NCI-H510A (cell line): ENCODE measurements around the gene KCNF1.

Experiments
- DNase-seq: peaks from one replicate; lab custom pipeline; 2025; lab: John Stamatoyannopoulos, UW

KCNF1 gene

DNA sequence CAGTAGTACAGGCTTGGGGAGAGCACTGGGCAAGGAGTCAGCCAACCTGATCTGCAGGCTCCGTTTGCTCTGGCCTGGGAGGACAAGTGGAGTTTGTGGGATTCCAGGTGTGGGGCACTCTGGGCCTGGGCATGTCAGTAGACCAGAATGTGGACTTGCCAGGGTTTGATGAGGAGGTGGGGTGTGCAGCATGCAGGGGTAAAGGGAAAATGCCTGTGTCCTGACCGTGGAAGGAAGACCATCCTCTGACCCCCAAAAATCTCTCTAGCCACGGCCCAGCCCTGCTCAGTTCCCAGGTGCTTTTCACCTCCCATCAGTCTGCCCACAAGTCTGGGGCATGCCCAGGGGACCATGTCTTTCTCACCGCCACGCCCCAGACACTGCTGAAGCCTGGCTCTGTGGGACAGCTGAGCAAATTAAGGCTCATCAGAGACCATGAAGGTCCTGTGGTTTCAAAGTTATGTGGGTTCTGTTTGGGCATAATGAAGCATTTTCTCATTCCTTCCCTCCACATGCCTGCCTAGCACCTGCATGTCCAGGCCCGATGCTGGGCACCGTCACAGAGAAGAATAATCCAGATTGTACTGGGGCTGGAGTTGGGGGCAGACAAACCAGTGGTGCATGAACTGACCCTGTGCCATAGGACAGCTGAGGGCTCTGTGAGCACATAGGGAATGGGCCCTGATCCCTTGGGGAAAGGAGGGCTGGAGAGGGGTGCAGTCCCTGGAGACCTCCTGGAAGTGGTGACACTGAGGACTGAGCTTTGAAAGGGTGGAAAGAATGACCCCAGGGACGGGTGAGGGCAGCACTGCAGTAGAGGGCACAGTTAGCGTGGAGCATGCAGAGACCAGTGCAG, 6.5 kb upstream of the KCNF1 start:
- DNase-seq: no peak

DNA sequence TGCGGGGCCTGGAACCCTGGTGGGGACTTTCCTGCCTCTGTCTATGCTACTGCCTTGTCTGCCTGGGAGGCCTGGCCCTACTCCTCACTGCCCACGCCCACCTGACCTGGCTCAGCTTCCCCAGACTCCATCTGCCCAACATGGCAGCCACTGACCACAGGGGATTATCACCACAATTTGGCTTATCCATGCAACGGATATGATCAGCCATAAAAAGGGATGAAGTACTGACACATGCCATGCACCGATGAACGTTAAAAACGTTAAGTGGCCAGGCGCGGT, 5.9 kb upstream of the KCNF1 start:
- DNase-seq: no peak

- DNase-seq: peak; percentile 48
These were observed 4.7 kb upstream of the KCNF1 start for GRCh38 chr2:10906926-10907625.

GRCh38 chr2:10908195-10908594, 3.5 kb upstream of the KCNF1 start:
- no peak for DNase-seq

GRCh38 chr2:10909050-10909995, 2.4 kb upstream of the KCNF1 start:
- DNase-seq: no peak

DNA sequence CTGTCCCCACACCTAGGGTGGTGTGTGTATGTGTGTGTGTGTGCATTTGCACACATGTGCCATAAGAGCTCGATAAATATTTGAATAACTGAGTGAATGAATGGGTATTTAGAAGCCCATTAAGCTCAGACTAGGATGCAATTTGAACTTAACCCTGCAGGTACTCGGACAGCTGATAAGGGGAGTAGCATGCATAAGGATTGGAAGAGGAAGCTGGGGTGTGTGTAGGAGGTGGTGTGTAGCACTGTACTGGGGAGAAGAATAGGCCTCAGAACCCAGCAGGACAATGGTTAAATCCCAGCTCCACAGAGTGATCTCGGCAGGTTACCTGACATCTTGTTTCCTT, 1.8 kb upstream of the KCNF1 start:
- no peak for DNase-seq

DNA sequence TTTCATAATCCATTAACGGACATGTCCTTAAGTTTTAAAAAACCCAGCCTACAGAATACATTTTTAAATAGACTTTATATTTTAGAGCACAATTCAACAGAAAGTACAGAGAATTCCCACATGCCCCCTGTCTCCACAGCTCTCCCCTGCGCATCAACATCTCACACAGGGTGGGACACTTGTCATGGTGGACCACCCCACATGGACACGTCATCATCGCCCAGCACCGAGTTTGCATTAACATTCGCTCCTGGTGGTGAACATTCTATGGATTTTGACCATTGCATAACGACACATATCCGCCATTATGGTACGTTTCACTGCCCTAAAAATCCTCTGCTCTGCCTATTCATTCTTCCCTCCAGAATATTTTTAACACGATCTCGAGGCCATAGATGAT, 1.1 kb upstream of the KCNF1 start:
- no peak for DNase-seq

DNA sequence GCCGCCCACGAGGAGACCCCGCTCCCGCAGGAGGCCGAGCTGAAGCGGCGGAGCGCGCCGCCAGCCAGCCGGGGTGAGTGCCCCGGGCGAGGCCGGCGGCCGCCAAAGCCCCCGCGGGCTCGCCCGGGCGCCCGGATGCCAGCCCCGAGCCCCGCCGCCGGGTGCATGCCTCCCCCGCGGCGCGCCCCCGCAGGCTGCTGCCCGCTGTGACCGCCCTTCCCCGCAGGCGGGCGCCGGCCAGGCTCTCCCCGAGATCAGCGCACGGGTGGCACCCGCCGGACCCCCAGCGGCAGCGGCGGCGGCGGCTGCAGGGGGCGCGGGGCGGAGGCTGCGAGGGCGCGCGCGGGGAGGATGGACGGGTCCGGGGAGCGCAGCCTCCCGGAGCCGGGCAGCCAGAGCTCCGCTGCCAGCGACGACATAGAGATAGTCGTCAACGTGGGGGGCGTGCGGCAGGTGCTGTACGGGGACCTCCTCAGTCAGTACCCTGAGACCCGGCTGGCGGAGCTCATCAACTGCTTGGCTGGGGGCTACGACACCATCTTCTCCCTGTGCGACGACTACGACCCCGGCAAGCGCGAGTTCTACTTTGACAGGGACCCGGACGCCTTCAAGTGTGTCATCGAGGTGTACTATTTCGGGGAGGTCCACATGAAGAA, 470 bp downstream of the KCNF1 start:
- DNase-seq: no peak

DNA sequence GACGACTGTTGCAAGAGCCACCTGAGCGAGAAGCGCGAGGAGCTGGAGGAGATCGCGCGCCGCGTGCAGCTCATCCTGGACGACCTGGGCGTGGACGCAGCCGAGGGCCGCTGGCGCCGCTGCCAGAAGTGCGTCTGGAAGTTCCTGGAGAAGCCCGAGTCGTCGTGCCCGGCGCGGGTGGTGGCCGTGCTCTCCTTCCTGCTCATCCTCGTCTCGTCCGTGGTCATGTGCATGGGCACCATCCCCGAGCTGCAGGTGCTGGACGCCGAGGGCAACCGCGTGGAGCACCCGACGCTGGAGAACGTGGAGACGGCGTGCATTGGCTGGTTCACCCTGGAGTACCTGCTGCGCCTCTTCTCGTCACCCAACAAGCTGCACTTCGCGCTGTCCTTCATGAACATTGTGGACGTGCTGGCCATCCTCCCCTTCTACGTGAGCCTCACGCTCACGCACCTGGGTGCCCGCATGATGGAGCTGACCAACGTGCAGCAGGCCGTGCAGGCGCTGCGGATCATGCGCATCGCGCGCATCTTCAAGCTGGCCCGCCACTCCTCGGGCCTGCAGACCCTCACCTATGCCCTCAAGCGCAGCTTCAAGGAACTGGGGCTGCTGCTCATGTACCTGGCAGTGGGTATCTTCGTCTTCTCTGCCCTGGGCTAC, 1.2 kb downstream of the KCNF1 start:
- no peak for DNase-seq

DNA sequence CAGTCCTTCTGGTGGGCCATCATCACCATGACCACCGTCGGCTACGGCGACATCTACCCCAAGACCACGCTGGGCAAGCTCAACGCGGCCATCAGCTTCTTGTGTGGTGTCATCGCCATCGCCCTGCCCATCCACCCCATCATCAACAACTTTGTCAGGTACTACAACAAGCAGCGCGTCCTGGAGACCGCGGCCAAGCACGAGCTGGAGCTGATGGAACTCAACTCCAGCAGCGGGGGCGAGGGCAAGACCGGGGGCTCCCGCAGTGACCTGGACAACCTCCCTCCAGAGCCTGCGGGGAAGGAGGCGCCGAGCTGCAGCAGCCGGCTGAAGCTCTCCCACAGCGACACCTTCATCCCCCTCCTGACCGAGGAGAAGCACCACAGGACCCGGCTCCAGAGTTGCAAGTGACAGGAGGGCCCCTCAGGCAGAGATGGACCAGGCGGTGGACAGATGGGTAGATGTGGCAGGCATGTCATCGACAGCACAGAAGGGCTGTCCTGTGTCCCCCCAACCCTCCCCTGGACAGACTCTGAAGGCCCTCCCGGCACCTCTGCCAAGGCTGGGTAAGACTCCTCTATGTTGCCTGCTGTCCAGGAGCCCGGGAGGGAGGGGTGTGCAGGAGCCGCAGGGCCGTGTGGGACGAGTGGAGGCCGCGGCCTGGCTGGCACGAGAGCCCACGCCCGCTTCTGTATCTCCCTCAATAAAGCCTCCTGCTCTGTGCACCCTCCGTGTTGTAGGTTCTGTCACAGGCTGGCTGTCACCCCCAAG, 2.0 kb downstream of the KCNF1 start:
- no peak for DNase-seq

- peak; percentile 42 for DNase-seq
These were observed 2.5 kb downstream of the KCNF1 start for GRCh38 chr2:10914272-10914693.

DNA sequence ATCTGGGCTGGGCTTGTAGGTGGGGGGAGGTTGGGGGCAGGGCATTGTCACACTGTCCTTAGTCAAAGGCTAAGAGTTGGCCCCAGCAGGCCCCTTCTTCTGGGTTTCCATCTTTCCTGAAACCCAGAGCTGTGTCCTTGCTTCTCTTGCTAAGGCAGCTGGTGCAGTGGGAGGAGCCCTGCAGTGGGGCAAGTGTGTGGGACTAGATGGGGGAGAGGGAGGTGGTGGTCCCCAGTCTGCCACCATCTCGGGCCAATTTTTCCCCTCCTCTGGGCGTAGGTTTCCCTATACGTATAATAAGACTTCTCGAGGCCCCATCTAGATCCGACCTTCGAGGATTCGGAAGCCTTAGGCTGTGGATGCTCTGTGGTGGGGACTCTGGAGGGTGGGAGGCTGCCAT, 3.5 kb downstream of the KCNF1 start:
- no peak for DNase-seq

DNA sequence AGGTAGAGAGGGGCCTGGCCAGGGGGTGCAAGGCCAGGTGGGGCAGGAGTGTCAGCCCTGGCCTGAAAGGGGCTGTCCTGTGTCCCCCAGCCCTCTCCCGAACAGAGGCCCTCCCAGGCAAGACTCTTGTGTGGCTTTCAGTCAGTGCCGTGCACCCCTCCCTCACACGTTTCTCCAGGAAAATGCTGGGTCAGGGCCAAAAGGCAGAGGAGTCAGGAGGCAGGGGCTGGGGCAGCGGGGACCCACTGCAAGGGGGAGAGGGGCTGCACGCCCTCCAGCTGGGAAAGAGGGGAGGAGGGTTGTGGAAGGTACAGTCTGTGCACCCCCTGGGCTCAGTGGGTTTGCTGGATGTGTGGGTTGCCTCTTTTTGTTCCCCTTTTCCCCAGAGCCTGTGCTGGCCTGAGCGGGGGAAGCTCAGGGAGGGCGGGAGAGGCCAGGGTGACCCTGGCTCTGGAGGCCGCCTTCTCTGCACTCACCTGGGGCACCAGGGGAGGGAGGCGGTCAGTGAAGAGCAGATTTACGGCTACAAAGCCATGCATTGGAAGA, 4.1 kb downstream of the KCNF1 start:
- DNase-seq: no peak

- DNase-seq: no peak
These were observed 5.2 kb downstream of the KCNF1 start for GRCh38 chr2:10916953-10917352.

DNA sequence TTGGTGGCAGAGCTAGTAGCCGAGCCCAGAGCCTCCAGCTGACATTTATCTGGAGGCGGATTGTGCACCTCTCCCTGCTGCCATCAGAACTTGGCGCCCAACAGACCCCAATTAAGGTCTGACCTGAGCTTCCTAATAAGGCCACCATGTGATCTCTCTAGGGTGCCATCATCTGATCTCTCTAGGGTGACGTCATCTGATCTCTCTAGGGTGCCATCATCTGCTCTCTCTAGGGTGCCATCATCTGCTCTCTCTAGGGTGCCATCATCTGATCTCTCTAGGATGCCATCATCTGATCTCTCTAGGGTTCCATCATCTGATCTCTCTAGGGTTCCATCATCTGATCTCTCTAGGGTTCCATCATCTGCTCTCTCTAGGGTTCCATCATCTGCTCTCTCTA, 6.2 kb downstream of the KCNF1 start:
- no peak for DNase-seq

DNA sequence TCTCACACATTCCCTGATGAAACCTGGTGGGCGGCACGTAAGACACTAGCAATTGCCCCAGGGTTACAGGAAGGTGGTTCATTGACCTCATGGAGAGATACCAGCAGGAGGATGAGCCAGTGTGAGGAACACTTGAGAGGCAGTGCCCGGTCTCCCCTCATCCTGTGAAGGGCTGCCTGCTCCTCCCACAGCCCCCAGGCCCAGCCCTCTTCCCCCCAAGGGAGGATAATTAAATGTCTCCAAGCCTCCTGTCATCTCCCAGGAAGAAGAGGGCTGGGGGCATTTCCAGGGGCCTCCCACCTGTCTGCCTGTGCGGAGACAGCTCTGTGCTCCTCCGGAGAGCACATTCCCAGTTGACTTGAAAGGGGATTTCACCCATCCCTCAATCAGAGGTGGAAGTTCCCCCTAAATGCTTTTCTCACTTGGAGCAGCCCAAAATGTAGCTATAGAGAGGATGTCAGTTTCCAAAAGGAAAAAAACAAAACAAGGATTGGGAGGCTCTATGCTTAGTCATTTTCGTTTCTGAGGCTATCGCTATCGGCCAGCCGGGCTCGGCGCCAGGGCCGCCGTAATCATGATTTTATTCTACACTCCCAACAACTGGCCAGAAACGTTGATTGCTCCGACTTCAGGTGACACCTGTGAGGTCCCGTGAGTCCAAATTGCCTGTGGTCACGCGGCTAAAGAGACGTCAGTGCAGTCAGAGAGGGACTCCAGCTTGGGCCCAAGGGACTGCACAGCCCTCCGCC, 7.1 kb downstream of the KCNF1 start:
- no peak for DNase-seq

GRCh38 chr2:10919410-10919770, 7.7 kb downstream of the KCNF1 start:
- no peak for DNase-seq

GRCh38 chr2:10919771-10920621, 8.3 kb downstream of the KCNF1 start:
- peak; percentile 95 for DNase-seq
